NCI-H748 treated with DMSO at 0.1 percent for 48 hours (cell line): ENCODE measurements around the gene DNAJC11.
"Not testable (repeated sequence)": the region's sequence is repeated elsewhere in the genome, so short reads cannot be mapped to it uniquely, and the experiment has no call there.

Experiments
- DNase-seq: peaks from one replicate; lab custom pipeline; 2025; lab: John Stamatoyannopoulos, UW

Gene DNAJC11

DNA sequence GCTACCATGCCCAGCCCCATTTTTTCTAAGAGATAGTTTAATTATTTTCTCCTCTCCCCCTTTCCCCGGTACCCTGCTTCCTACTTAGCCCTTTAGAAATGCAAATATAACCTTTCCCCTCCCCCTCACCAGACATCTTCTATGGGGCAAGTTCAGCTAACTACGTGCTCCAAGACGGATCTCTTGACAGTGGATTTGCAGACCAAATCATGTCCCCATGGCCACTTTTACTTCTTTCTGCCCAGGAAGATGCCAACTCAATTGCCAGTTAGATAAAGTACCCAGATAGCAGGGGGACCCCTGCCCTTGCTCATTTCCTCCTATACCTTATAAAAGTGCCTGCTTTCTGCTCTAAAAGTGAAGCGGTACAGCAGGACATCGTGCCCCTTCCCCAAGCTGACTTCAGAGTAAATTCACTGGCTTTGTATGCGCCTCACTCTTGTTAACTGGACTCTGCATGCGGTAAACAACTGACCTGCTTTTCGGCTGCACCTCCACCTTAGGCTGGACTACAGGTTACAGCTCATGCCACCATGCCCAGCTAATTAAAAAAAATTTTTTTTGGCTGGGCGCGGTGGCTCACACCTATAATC lies 7.4 kb downstream of the DNAJC11 start:
- DNase-seq: no peak

DNA sequence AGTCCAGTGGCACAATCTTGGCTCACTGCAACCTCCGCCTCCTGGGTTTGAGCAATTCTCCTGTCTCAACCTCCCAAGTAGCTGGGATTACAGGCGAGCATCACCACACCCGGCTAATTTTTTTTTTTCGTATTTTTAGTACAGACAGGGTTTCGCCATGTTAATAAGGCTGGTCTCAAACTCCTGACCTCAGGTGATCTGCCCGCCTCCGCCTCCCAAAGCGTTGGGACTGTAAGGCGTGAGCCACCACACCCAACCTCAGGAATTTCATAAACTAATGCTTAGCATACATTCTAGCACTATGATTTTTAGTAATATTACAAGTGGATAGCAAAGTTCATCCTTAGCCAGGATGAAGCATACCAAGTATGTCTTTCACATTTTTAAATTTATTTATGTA lies 8.7 kb downstream of the DNAJC11 start:
- no peak for DNase-seq

DNA sequence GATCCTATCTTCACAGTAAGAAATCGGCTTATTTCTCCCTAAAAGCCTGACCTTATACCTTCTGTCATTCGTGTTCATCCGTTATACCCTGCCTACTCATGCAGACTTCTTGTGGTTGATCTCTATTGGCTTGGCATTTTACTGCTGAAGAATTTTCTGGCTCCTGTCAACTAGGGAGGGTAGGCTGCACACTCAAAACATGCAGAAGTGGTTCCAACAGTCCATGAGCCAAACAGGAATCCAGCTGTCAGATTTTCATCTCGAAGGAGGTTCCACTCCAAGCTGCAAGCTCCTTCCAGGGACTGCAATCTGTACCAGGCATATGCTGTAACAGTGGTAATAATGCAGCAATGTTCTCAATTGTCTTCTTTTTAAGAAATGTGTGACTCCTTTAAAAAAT lies 10.1 kb downstream of the DNAJC11 start:
- no peak for DNase-seq

DNA sequence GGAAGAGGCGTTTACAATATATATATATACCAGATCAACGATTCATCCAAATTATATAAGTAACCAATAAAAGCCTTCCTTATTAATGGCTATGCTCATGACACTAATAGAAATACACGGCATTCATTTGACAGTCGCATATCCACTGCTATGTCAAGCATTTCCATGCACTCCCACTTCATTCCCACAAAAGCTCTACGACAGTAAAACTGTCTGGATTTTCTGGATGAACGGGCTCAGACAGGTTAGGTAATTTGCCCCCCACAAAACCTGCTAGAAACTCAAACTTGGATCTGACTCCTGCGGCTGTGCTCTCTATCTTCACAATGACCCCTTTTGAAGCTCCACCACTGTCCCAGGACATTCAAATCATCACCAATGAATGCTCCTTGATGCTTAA lies 11.4 kb downstream of the DNAJC11 start:
- no peak for DNase-seq

DNA sequence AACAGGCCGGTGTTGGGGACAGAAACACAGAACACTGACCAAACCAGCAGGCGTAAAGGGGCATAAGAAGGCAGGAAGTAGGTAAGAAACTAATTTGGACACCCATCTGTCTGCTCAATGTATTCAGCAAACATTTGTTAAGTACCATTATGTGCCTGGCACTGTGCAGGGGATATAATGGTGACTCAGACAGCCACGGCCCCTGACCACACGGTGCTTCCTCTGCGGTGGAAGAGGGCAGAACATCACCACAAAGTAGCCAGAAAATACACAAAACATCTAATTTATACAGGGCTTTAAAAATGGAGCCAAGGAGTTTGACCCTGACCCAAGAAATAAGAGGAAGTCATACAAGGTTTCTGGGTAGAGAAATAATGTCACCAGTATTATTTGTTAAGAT lies 12.9 kb downstream of the DNAJC11 start:
- no peak for DNase-seq

DNA sequence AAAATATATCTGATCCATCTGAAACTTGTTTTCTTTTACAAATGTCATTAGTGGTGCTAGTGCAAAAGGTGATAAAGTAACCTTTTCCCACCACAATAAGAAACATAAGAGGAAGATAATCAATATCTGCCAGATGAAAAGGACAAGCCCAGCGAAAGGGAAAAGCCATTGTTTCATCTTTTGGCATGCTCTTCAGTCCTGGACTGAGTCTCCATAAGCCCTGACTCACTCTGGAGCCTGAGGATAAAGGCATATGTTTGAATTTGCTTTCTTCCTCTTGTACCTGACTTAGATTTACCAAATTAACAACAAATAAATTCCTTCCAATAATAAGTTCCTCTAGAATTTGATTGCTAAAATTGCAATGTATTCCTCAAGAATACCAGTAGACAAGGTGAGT lies 13.6 kb downstream of the DNAJC11 start:
- no peak for DNase-seq

DNA sequence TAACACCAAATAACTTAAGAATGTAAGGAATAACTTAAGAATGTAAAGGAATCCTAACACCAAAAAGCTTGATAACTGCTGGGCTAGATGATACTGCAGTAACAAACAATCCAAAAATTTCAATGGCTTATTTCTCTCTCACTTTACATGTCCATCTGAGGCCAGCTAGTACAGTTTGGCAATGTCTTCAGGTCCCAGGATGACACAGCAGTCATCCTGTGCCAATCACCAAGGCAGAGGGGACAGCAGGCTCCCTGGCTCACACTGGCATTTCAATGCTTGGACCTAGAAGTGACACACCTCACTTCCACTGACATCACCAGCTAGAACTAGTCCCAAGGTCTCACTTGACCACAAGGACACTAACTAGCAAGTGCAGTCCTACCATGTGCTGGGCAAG lies 15.3 kb downstream of the DNAJC11 start:
- no peak for DNase-seq

DNA sequence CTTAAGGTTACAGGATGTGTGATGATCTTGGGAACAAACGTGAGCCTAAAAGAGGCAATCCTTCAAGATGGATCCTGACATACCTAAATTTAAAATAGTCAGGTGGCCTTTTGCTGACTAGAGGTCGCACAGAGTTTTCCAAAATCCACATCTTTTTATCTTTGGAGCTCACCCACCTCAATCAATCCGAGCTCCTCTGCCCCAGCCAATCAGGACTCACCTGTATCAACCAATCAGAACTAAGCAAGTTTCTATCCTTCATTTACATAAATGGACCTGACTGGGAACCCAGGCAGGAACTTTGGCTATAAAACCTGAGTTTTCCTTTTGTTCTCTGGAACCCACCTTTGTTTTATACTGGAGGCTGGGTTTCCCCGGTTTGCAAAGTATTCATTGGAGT lies 16.2 kb downstream of the DNAJC11 start:
- no peak for DNase-seq

DNA sequence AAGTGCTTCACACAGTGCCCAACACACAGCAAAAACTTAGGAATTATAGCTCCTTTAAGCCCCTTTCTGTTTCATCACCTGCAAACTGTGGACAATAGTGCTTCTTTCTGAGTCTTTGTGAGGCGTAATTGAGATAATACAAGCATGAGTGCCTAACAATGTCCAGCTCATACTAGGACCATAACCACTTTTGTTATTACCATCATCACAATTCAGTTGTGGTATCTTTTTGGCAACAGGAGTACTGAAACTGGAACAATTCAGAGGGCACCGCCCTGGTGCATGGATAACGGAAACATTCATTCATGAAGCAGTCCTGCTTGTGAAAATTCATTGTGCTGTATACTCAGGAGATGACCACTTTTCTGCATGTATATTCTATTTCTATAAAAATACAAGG lies 18.2 kb downstream of the DNAJC11 start:
- no peak for DNase-seq

DNA sequence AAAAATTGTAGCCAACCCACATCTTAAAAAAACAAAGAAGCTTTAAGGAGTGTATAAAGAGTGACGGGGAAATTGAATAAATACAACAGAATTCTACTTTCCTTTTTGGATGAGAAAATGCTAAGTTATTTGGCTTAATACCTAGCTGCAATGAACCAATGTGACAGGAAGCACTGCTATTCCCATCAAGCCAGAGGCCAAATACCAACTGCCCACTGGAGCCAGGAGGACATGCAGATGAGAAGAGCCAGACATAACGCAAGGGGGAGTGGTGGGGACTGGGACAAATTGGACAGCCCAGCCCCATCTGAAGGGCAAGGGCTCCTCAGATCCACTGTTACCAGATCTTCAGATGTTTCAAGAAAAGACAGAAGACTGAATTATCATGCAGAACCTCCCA lies 25.7 kb downstream of the DNAJC11 start:
- no peak for DNase-seq

DNA sequence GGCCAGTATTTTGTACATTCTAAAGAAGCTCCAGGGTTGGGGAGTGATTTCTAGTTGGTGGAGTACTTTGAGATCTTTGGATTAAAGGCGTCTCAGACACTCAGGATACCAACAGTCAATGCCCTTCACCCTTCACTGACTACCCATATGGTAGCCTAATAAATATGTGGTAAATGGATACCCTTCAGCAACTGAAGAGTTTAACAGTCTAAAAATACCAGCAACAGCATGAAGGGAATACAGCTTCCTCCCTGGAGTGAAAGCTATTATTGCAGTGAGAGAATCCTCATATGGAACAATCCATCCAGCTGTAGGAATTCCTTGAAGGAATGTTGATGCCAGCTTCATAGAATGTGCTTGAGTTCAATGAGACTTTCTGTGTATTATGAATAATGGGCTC lies 26.8 kb downstream of the DNAJC11 start:
- no peak for DNase-seq

DNA sequence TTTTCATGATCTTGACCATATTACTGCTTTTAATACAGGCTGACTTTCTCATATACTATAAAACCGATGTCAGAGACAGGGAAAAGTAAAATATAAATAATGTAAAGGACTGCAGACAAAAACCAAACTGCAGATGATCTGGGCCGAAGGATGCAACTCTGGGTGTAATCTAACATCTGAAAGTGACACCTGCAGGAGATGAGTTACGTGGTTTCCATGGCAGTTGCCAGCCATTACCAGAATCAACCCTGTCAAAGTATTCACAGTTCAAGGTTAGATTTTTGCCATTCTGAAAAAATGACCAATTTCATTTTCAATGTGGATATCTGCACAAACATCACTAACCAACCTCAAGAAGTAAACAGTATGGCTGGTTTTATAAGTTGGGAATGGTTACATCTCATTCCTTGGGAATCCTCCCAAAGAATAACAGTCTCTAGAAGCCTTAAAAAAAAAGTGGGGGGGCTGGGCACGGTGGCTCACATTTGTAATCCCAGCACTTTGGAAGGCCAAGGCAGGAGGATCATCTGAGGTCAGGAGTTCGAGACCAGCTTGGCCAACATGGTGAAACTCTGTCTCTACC lies 27.7 kb downstream of the DNAJC11 start:
- no peak for DNase-seq

DNA sequence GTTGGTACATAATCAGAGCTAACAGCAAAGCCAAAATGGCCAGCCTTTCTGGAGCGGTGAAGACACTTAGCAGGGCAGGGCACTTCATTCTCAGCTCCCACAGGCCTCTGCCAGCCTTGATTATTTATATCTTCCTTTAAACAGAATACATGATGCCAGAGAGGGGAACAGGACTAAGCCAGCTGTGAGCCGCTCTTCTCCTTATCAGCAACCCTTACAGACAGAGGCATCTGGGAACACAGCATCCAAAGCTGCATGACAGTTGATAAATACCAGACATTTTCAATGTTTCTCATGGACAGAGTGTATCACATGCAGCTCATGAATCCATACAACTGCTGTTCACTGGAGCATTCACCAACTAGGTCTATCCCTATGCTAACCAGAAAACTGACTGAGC lies 29.1 kb downstream of the DNAJC11 start:
- no peak for DNase-seq

DNA sequence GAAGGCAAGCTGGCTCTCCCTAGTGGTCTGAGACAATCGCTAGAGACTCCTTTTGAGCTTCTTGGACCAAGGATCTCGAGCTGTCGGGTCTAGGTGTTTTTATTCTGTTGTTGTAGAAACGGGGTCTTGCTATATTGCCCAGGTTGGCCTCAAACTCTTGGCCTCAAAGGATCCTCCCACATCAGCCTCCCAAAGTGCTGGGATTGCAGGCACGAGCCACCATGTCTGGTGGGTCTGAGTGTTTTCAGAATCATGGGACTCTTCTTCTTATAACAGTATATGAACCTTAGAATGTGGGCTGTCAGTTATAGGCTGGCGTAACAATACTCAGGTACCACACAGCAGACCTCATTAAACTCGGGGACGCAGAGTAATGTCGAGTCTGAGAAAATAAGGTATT lies 33.1 kb downstream of the DNAJC11 start:
- DNase-seq: no peak

DNA sequence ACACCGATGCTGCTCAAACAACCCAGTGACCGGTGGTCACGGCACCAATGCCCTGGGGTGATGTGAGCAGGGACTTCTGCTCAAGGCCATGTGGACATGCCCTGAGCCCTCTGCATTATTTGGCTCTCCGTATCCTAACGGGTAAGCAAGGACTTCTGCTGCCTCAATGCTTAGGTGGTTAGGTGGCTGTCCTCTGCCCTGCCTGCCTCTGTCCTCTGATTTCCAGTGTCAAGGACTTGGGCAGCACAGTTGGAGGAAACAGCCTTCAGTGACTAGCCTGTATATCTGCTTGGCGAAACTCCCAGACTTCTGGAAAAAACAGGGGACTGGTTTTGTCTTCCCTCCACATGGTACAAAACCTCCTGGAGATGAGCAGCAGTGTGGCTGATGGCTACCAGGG lies 34.5 kb downstream of the DNAJC11 start:
- no peak for DNase-seq

DNA sequence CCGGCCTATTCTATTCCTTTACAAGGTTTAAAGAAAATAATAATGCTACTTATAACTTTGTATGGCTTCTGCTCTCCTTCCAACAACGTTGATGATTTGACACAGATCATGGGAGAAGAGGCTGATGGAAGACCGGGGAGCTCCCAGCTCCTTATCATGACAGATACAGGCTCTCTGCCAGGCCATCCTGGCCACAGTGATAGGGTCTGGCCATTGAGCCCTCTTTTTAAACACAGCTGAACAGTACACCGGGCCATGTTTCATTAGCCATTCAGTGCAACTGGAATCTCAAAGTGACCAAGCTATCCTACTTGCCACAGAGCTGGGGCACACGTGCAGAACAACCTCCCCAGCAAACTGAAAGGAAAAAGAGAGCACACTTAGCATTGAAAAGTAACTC lies 34.9 kb downstream of the DNAJC11 start:
- DNase-seq: no peak

DNA sequence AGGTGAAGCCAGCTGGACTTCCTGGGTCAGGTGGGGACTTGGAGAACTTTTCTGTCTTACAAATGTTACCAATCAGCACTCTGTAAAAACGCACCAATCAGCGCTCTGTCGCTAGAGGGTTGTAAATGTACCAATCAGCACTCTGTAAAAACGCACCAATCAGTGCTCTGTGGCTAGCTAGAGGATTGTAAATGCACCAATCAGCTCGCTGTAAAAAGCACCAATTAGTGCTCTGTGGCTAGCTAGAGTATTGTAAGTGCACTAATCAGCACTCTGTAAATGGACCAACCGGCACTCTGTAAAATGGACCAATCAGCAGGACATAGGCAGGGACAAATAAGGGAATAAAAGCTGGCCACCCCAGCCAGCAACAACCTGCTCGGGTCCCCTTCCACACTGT lies 39.1 kb downstream of the DNAJC11 start:
- not testable (repeated sequence) for DNase-seq

DNA sequence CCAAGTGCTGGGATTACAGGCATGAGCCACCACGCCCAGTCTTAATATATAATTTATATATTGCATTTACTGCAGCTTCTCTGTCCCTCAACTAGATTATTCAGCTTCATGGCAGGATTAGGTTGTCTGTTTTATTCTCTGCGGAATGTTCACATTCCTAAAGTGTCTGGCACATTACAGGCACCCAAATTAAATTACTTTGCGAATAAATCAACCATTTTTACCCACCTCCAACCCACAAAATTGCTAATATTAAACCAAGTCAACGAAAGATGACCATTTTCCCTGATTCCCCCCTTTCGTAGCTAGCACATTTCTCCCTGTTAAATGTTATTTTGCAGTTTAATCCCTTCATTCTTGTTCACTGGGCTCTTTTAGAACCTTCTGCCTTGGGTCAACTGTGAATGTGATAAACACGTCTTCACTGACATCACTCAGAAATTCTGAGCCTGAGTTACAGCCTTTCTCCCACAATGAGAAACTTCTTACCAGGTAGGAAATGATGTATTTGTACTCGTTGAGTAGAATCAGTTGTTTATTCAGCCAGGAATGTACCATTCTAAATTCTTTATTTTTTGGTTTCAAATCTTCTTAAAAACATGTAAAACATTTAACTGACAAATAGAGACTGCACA lies 41.1 kb downstream of the DNAJC11 start:
- DNase-seq: no peak

DNA sequence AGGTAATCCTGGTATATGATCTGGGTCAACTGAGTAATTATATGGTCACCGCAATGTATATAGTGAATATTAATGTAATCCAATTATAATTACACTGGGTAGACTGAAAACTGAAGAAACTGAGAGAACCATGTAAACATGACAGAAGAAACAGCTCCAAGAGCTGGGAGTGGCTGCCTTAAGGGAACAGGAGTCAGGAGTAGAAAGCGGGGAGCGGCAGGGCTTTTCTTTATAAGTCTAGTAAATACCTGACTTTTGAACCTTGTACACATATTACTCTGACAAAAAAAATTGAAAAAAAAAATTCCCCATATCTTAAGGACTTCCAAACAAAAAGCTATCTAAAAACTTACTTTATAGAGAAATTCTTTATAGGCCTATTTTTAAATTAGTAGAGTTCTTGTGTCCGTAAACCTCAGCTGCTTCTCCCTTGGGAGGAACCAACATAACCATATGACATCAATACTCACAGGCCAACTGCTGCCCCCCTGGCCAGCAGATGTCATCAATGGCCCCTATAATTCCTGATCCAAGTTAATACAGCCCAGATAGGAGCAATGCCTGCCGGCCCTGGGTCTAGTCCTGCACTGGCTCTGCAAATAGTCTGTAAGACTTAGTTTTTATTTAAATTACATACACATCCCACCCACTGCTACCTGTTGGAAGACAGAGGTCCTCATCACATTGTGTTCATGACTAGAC lies 43.1 kb downstream of the DNAJC11 start:
- DNase-seq: no peak

DNA sequence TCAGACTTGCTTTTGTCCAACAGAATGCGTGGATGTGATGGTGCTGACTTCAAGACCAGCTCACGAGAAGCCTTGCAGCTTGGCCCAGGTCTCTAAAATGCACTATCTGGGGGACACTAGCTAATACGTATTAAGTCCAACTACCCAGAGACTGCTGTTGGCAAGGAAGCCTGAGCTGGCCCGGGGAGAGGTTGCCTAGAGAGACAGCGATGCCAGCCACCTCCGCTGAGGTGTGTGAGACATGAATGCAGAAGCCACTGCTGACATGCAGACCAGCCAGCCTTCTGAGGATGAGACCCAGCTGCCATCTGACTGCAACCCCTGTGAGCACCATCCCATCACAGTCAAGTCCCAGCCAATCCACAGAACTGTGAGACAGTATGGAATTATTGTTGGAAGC lies 44.5 kb downstream of the DNAJC11 start:
- no peak for DNase-seq

DNA sequence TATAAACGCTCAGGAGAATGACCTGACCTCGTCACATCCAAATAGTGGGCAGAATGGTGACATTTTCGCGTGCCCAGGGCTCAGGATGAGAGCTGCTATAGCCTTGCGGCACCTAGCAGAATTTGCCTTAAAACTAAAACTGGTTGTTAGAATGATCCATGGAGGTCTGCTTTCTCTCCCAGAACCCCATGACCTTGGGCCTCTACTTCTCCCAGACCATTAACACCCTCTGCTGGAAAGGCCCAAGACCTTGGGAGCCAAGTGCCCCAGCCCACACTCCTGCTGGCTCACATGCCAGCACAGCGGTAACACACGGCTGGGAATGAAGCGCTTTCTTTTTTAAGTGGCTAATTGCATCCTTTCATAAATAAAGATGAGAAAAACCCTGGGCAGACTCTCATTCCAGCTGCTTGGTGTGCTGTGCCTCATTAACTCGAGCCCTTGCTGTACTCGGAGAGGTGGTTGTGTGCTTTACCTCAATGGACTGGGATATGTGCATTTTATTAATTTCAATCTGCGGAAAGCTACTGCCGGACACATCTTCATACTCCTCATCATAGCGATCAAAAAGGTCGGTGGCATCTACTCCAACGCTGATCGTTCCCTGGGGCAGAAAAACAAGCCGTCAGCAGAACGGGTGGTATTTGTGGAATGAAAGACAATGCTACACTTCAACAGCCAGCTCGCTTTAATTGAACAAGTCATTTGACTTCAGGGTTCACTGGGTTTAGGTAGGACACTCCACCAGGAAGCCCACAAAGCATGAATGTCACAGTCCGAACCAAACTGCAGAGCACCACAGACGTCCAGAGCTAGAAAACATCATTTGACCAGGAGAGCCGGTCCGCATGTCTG lies 48.0 kb downstream of the DNAJC11 start:
- no peak for DNase-seq

DNA sequence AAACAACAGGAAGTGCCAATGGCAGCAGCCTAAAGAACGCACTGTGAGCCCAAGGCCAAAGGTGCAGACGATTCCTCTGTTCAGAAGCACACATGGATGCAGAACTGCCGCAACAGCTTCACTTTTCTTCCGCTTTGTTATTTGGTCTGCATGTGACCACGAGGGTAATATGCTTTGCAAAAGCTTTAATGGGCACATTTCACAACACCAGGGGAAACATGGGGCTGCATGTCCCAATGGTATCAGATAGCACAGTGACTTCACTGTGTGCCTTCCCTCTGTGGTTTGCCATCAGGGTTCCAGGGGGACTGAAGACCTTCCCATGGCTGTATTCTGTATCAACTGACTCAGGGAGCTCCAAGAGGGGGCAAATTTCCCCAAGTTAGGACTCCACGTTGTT lies 48.6 kb downstream of the DNAJC11 start:
- no peak for DNase-seq
